RWPE2 (cell line): ENCODE data around the gene SNX12.
"Not testable (repeated sequence)": the region's sequence is repeated elsewhere in the genome, so short reads cannot be mapped to it uniquely, and the experiment has no call there.

Experiments used
- ATAC-seq: fragments of 200-7000 bp; cut with Tn5 transposase; 3 replicates; pipeline ENCODE4 v1.9.1; 2021; ENCODE audit warnings: low read depth
- DNase-seq: peaks from one replicate; pipeline ENCODE4 v3.0.0-alpha.2; 2020; ENCODE audit warnings: low spot score
- H3K27ac ChIP-seq: fragments of 450-650 bp; 2 replicates; pipeline ENCODE4 v1.5.1; 2017; ENCODE audit warnings: mild to moderate bottlenecking; ENCODE audit not compliant: poor library complexity, severe bottlenecking
- H3K27me3 ChIP-seq: fragments of 250-450 bp; sonication (Bioruptor Pico); 2 replicates; pipeline ENCODE4 v1.5.1; 2021; ENCODE audit warnings: mild to moderate bottlenecking, moderate library complexity; ENCODE audit not compliant: insufficient read depth, poor library complexity, severe bottlenecking
- H3K36me3 ChIP-seq: fragments of 250-450 bp; sonication (Bioruptor Pico); 2 replicates; pipeline ENCODE4 v1.5.1; 2020; ENCODE audit warnings: low read depth, mild to moderate bottlenecking, moderate library complexity
- H3K4me1 ChIP-seq: fragments of 250-450 bp; sonication (Bioruptor Pico); 2 replicates; pipeline ENCODE4 v1.5.1; 2021; ENCODE audit warnings: mild to moderate bottlenecking, moderate library complexity; ENCODE audit not compliant: insufficient read depth, poor library complexity, severe bottlenecking
- H3K4me3 ChIP-seq: fragments of 250-450 bp; sonication (Bioruptor Pico); 2 replicates; pipeline ENCODE4 v1.5.1; 2021; ENCODE audit warnings: mild to moderate bottlenecking, moderate library complexity; ENCODE audit not compliant: severe bottlenecking
- H3K9me3 ChIP-seq: fragments of 250-450 bp; sonication (Bioruptor Pico); 2 replicates; pipeline ENCODE4 v1.5.1; 2021; ENCODE audit warnings: mild to moderate bottlenecking, moderate library complexity; ENCODE audit not compliant: severe bottlenecking
- TF ChIP-seq, protein P1 (sequence below): fragments of 450-650 bp; IDR thresholded peaks from one replicate; pipeline ENCODE4 v1.5.1; 2017; ENCODE audit warnings: mild to moderate bottlenecking, moderate library complexity; ENCODE audit not compliant: poor library complexity, severe bottlenecking

Gene SNX12

DNA sequence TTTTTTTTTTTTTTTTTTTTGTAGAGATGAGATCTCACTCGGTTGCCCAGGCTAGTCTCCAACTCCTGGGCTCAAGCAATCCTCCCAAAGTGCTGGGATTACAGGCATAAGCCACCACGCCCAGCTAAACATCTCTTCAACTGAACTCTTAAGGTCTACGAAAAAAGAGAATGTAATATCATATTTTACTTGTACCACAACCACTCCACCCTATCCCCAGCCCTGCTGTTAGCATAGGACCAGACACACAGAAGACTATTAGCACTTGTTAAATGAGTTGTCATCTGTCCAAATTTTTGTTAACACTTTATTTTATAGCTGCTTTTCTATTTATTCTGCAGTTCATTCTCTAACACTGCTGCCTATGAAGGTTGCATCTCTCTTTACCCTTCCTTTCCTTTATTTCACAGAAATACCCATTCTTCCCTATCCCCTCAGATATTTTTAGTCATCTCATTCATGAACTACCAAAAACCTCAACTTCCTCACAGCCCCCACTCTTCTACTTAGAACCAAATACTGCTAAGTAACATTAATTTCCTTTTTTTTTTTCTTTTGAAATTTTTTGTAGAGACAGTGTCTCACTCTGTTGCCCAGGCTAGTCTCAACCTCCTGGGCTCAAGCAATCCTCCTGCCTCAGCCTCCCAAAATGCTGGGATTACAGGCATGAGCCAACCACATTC is 10.1 kb downstream of the SNX12 start:
- Histone ChIP-seq H3K4me1 (no peaks in the 10 kb centered on the region), H3K36me3 (peaks cover 27% of the 10 kb centered on the region), H3K9me3 (no peaks in the 10 kb centered on the region), H3K27ac (no peak overlapping the region), H3K4me3 (no peak overlapping the region), H3K27me3 (no peaks in the 10 kb centered on the region)
- DNase-seq (no peak), ATAC-seq (no peak)
- TF ChIP-seq, protein P1, sequence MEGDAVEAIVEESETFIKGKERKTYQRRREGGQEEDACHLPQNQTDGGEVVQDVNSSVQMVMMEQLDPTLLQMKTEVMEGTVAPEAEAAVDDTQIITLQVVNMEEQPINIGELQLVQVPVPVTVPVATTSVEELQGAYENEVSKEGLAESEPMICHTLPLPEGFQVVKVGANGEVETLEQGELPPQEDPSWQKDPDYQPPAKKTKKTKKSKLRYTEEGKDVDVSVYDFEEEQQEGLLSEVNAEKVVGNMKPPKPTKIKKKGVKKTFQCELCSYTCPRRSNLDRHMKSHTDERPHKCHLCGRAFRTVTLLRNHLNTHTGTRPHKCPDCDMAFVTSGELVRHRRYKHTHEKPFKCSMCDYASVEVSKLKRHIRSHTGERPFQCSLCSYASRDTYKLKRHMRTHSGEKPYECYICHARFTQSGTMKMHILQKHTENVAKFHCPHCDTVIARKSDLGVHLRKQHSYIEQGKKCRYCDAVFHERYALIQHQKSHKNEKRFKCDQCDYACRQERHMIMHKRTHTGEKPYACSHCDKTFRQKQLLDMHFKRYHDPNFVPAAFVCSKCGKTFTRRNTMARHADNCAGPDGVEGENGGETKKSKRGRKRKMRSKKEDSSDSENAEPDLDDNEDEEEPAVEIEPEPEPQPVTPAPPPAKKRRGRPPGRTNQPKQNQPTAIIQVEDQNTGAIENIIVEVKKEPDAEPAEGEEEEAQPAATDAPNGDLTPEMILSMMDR = no peak

GRCh38 chrX:71056867-71057266 is 11.3 kb downstream of the SNX12 start:
- Histone ChIP-seq H3K27me3 (no peaks in the 10 kb centered on the region), H3K4me1 (no peaks in the 10 kb centered on the region), H3K4me3 (no peak overlapping the region), H3K9me3 (no peaks in the 10 kb centered on the region), H3K27ac (no peak overlapping the region), H3K36me3 (peaks cover 21% of the 10 kb centered on the region)
- TF ChIP-seq, protein P1 = no peak
- DNase-seq (no peak), ATAC-seq (no peak)

DNA sequence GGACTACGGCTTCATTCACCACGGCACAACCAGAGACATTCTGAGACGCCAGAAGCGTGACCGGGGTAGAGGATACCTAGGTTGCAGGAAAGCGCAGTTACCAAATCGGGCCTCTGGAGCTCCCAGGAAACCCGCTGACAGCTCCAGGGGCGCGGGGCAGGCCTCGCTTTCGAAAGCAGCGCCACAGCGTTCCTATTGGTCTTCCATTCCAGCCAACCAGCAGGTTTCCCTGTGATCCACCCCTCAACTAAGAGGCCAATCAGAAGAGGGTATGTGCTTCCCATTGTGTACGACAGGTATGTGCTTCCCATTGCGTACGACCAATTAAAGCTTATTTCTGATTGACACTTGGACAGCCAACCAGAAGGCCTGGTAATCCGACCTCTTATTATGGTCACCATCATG is 14.9 kb downstream of the SNX12 start:
- Histone ChIP-seq H3K4me1 (no peaks in the 10 kb centered on the region), H3K9me3 (no peaks in the 10 kb centered on the region), H3K27ac (no peak overlapping the region), H3K27me3 (no peaks in the 10 kb centered on the region), H3K4me3 (no peak overlapping the region), H3K36me3 (peaks cover 10% of the 10 kb centered on the region; the same call in 1 of the 2 replicates)
- TF ChIP-seq, protein P1 = no peak
- ATAC-seq (no peak), DNase-seq (no peak)

DNA sequence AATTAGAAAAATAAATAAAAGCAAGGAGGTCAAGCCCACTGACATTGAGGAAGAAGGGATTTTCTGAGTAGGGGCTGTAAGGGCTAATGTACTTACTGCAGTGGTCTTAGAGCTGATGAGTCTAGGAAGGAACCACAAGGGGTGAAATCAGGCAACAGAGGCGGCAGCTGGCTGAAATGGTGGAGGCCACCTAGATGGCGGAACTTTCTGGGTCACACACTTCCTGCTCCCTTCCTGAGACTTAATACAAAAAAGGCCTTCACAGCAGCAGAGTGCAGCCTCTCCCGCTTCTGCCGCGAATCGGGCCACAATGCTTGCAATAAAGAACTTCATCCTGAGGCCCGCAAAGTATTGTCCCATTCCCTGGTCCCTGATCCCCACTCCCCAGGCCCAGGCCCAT is 15.4 kb downstream of the SNX12 start:
- no peak overlapping the region for H3K27ac ChIP-seq
- no peaks in the 10 kb centered on the region for H3K9me3 ChIP-seq
- peaks cover 10% of the 10 kb centered on the region; the same call in 1 of the 2 replicates for H3K36me3 ChIP-seq
- H3K4me1 ChIP-seq = no peaks in the 10 kb centered on the region
- ATAC-seq (no peak), DNase-seq (no peak)
- no peaks in the 10 kb centered on the region for H3K27me3 ChIP-seq
- TF ChIP-seq, protein P1 = no peak
- H3K4me3 ChIP-seq = no peak overlapping the region

DNA sequence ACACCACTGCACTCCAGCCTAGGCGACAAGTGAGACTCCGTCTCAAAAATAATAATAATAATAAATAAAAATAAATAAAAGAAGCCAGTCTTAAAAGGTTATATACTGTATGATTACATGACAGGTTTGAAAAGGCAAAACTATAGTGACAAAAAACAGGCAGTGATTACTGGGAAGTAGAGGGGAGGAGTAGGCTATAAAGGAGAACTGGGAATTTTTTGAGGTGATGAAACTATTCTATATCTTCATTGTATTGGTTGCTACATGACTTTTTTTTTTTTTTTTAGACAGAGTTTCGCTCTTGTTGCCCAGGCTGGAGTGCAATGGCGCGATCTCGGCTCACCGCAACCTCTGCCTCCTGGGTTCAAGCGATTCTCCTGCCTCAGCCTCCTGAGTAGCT is 20.2 kb downstream of the SNX12 start:
- not testable (repeated sequence) for H3K27ac ChIP-seq, DNase-seq, H3K27me3 ChIP-seq, H3K36me3 ChIP-seq, H3K4me3 ChIP-seq, H3K9me3 ChIP-seq, ATAC-seq, H3K4me1 ChIP-seq
